Breast epithelium (tissue), 3 donors: ENCODE results near the gene GPR37L1.
A peak's percentile ranks its signal among the peaks of the same experiment; 100 is the strongest.

Experiments used
- CTCF ChIP-seq, 3 donors: fragments of 450-650 bp; IDR thresholded peaks; one replicate each; pipeline ENCODE4 v1.5.1; 2016 to 2017; ENCODE audit warnings: antibody characterized with exemption in 3 of 3, mild to moderate bottlenecking in 3 of 3, moderate library complexity in 3 of 3
- POLR2AphosphoS5 ChIP-seq, 3 donors: sonication (generic); formaldehyde crosslinking; IDR thresholded peaks; one replicate each; pipeline ENCODE4 v1.6.1; 2017; ENCODE audit warnings: antibody characterized with exemption in 3 of 3

- TF ChIP-seq CTCF (IDR thresholded peaks at IDR 0.05): no peak
- TF ChIP-seq POLR2AphosphoS5 (IDR thresholded peaks at IDR 0.05): peak in 1 of 3 donors; percentile 25
These were observed 17.0 kb upstream of the GPR37L1 start for GRCh38 chr1:202105571-202106339.
